Measurements from ENCODE around the gene KNTC1. TPM values are rescaled to one million over a fixed set of nuclear protein-coding genes. Genes with fewer than 3 reads are reported as not detected.
"Not testable (repeated sequence)": the region's sequence is repeated elsewhere in the genome, so short reads cannot be mapped to it uniquely, and the experiment has no call there.

KNTC1 gene
- total and polyA plus RNA-seq, 7 experiments from 2014 or later = 4.0 to 102 (median 30.9) TPM

GRCh38 chr12:122646517-122647217 lies 119.6 kb downstream of the KNTC1 start:
- H3K27me3 ChIP-seq (ENCODE audit: control insufficient read depth in 2 of 2, insufficient read depth in 2 of 2, low read length in 2 of 2) = no peaks in the 10 kb centered on the region
- H3K9me3 ChIP-seq (ENCODE audit: control insufficient read depth in 2 of 3, low read length in 3 of 3) = no peaks in the 10 kb centered on the region
- H3K27ac ChIP-seq (ENCODE audit: low read depth, low read length) = no peak overlapping the region
- peak overlapping the region in 2 of 10 donors; percentile 41 to 46 for H3K4me3 Mint-ChIP-seq
- no peak overlapping the region for H3K4me3 ChIP-seq (ENCODE audit: low read length)
- POLR2A ChIA-PET = interaction anchor here (0.6 kb wide), 1 partner anchor 958 kb away, joined by 3 read pairs; no protein-coding TSS in a partner anchor
- peak; percentile 89 for ATAC-seq
- CTCF ChIA-PET = no interaction called here
- H3K36me3 Mint-ChIP-seq = peaks cover 0 to 9% (median 0%) of the 10 kb centered on the region in 5 donors
- intact Hi-C loops (cut with micrococcal nuclease) = loop anchor here in 1 of 2 donors (5.0 kb wide), 1 partner anchor 86 kb away; the partner anchor contains the start of gene HCAR1
- H3K4me1 ChIP-seq (ENCODE audit: control insufficient read depth in 2 of 2, insufficient read depth in 2 of 2, low read length in 2 of 2) = no peaks in the 10 kb centered on the region
- peaks cover 0 to 3% (median 0%) of the 10 kb centered on the region in 11 donors for H3K9me3 Mint-ChIP-seq
- H3K36me3 ChIP-seq (ENCODE audit: control insufficient read depth in 2 of 3, insufficient read depth in 3 of 3, low read length in 3 of 3) = no peaks in the 10 kb centered on the region
- peaks cover 0 to 11% (median 8%) of the 10 kb centered on the region in 7 donors for H3K4me1 Mint-ChIP-seq
- DNase-seq = peak in 1 of 9 donors; percentile 41
- peak overlapping the region in 2 of 9 donors; percentile 0 to 24 for H3K27ac Mint-ChIP-seq
- H3K27me3 Mint-ChIP-seq = peaks cover 0 to 8% (median 7%) of the 10 kb centered on the region in 5 donors

DNA sequence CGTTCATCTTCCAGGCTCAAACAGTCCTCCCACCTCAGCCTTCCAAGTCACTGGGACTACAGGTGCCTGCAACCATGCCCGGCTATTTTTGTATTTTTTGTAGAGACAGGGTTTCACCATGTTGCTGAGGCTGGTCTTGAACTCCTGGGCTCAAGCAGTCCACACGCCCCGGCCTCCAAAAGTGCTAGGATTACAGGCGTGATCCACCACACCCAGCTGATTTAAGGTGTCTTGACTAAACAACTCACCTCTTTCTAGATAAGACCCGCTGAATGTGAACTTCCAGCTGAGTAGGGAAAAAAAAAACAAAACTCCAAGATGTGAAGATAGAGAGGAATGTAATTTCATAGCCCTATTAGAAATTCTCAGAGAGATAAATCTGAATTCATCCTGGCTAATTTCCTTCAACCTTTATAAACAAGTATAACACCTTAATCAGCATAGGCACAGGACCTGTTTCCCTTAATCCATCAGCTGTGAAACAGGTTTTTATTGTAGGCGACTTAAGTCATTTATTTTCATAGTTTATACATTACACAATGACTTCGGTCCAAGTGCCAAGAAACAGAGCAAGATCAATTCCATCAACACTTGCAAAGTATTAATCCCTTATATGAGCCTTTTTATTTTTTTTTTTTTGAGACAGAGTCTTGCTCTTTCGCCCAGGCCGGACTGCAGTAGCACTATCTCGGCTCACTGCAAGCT lies 124.6 kb downstream of the KNTC1 start:
- Histone ChIP-seq H3K9me3 (ENCODE audit: control insufficient read depth in 2 of 3, low read length in 3 of 3) (no peaks in the 10 kb centered on the region), H3K4me3 (ENCODE audit: low read length) (no peak overlapping the region), H3K27me3 (ENCODE audit: control insufficient read depth in 2 of 2, insufficient read depth in 2 of 2, low read length in 2 of 2) (no peaks in the 10 kb centered on the region), H3K36me3 (ENCODE audit: control insufficient read depth in 2 of 3, insufficient read depth in 3 of 3, low read length in 3 of 3) (no peaks in the 10 kb centered on the region), H3K4me1 (ENCODE audit: control insufficient read depth in 2 of 2, insufficient read depth in 2 of 2, low read length in 2 of 2) (no peaks in the 10 kb centered on the region), H3K27ac (ENCODE audit: low read depth, low read length) (no peak overlapping the region)
- no peak overlapping the region for H3K27ac Mint-ChIP-seq
- ChIA-PET POLR2A (no interaction called here), CTCF (no interaction called here)
- intact Hi-C loops (cut with micrococcal nuclease) = no loop called here
- DNase-seq = no peak
- H3K27me3 Mint-ChIP-seq = peaks cover 0 to 7% (median 4%) of the 10 kb centered on the region in 5 donors
- peaks cover 0 to 11% (median 6%) of the 10 kb centered on the region in 7 donors for H3K4me1 Mint-ChIP-seq
- no peaks in the 10 kb centered on the region for H3K9me3 Mint-ChIP-seq
- no peak overlapping the region for H3K4me3 Mint-ChIP-seq
- ATAC-seq = no peak
- H3K36me3 Mint-ChIP-seq = peaks cover 0 to 3% (median 0%) of the 10 kb centered on the region in 5 donors

- H3K36me3 ChIP-seq (ENCODE audit: control insufficient read depth in 2 of 3, insufficient read depth in 3 of 3, low read length in 3 of 3); H3K36me3 Mint-ChIP-seq; intact Hi-C loops (cut with micrococcal nuclease); H3K4me3 ChIP-seq (ENCODE audit: low read length); H3K27ac ChIP-seq (ENCODE audit: low read depth, low read length); H3K9me3 Mint-ChIP-seq; H3K4me3 Mint-ChIP-seq; POLR2A ChIA-PET; ATAC-seq; DNase-seq; H3K4me1 Mint-ChIP-seq; CTCF ChIA-PET; H3K4me1 ChIP-seq (ENCODE audit: control insufficient read depth in 2 of 2, insufficient read depth in 2 of 2, low read length in 2 of 2); H3K27me3 Mint-ChIP-seq; H3K9me3 ChIP-seq (ENCODE audit: control insufficient read depth in 2 of 3, low read length in 3 of 3); H3K27me3 ChIP-seq (ENCODE audit: control insufficient read depth in 2 of 2, insufficient read depth in 2 of 2, low read length in 2 of 2); H3K27ac Mint-ChIP-seq: not testable (repeated sequence)
These were observed 126.2 kb downstream of the KNTC1 start for GRCh38 chr12:122653291-122653690.

DNA sequence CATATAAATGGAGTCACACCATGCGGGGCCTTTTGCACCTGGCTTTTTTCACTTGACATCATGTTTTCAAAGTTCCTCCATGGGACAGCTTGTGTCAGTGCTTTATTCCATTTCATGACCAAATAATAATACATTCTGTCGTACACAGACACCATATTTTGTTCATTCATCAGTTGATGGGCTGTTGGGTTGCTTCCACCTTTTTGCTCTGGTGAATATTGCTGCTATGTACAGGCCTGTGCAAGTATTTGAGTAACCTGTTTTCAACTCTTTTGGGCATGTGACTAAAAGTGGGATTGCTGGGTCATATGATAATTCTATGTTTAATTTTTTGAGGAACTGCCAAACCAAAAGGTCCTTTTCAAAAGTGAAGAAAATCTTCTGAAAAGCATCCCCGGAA lies 129.2 kb downstream of the KNTC1 start:
- Histone ChIP-seq H3K27me3 (ENCODE audit: control insufficient read depth in 2 of 2, insufficient read depth in 2 of 2, low read length in 2 of 2) (no peaks in the 10 kb centered on the region), H3K4me3 (ENCODE audit: low read length) (no peak overlapping the region), H3K27ac (ENCODE audit: low read depth, low read length) (no peak overlapping the region), H3K36me3 (ENCODE audit: control insufficient read depth in 2 of 3, insufficient read depth in 3 of 3, low read length in 3 of 3) (no peaks in the 10 kb centered on the region), H3K9me3 (ENCODE audit: control insufficient read depth in 2 of 3, low read length in 3 of 3) (no peaks in the 10 kb centered on the region), H3K4me1 (ENCODE audit: control insufficient read depth in 2 of 2, insufficient read depth in 2 of 2, low read length in 2 of 2) (no peaks in the 10 kb centered on the region)
- H3K27ac Mint-ChIP-seq = no peak overlapping the region
- H3K4me3 Mint-ChIP-seq = no peak overlapping the region
- H3K4me1 Mint-ChIP-seq = peaks cover 0 to 4% (median 0%) of the 10 kb centered on the region in 7 donors
- H3K36me3 Mint-ChIP-seq = peaks cover 0 to 4% (median 0%) of the 10 kb centered on the region in 5 donors
- intact Hi-C loops (cut with micrococcal nuclease) = no loop called here
- no peak for DNase-seq
- POLR2A ChIA-PET = no interaction called here
- no peaks in the 10 kb centered on the region for H3K9me3 Mint-ChIP-seq
- ATAC-seq = no peak
- no peaks in the 10 kb centered on the region for H3K27me3 Mint-ChIP-seq
- CTCF ChIA-PET = no interaction called here

GRCh38 chr12:122659579-122659978 lies 132.5 kb downstream of the KNTC1 start:
- intact Hi-C loops (cut with micrococcal nuclease) = no loop called here
- H3K27ac Mint-ChIP-seq = no peak overlapping the region
- POLR2A ChIA-PET = no interaction called here
- CTCF ChIA-PET = no interaction called here
- Histone ChIP-seq H3K9me3 (ENCODE audit: control insufficient read depth in 2 of 3, low read length in 3 of 3) (no peaks in the 10 kb centered on the region), H3K4me1 (ENCODE audit: control insufficient read depth in 2 of 2, insufficient read depth in 2 of 2, low read length in 2 of 2) (no peaks in the 10 kb centered on the region), H3K27ac (ENCODE audit: low read depth, low read length) (no peak overlapping the region), H3K27me3 (ENCODE audit: control insufficient read depth in 2 of 2, insufficient read depth in 2 of 2, low read length in 2 of 2) (no peaks in the 10 kb centered on the region), H3K36me3 (ENCODE audit: control insufficient read depth in 2 of 3, insufficient read depth in 3 of 3, low read length in 3 of 3) (no peaks in the 10 kb centered on the region), H3K4me3 (ENCODE audit: low read length) (no peak overlapping the region)
- H3K27me3 Mint-ChIP-seq = no peaks in the 10 kb centered on the region
- no peak for DNase-seq
- H3K4me1 Mint-ChIP-seq = peaks cover 0 to 5% (median 0%) of the 10 kb centered on the region in 7 donors
- no peak overlapping the region for H3K4me3 Mint-ChIP-seq
- no peaks in the 10 kb centered on the region for H3K9me3 Mint-ChIP-seq
- H3K36me3 Mint-ChIP-seq = peaks cover 0 to 5% (median 0%) of the 10 kb centered on the region in 5 donors
- ATAC-seq = peak; percentile 64

GRCh38 chr12:122661246-122661645 lies 134.2 kb downstream of the KNTC1 start:
- Mint-ChIP-seq H3K4me1 (peaks cover 0 to 5% (median 0%) of the 10 kb centered on the region in 7 donors), H3K4me3 (no peak overlapping the region), H3K36me3 (peaks cover 0 to 5% (median 0%) of the 10 kb centered on the region in 5 donors), H3K9me3 (no peaks in the 10 kb centered on the region), H3K27ac (no peak overlapping the region), H3K27me3 (no peaks in the 10 kb centered on the region)
- ATAC-seq = no peak
- H3K4me3 ChIP-seq (ENCODE audit: low read length) = no peak overlapping the region
- H3K27me3 ChIP-seq (ENCODE audit: control insufficient read depth in 2 of 2, insufficient read depth in 2 of 2, low read length in 2 of 2) = no peaks in the 10 kb centered on the region
- H3K4me1 ChIP-seq (ENCODE audit: control insufficient read depth in 2 of 2, insufficient read depth in 2 of 2, low read length in 2 of 2) = no peaks in the 10 kb centered on the region
- ChIA-PET CTCF (no interaction called here), POLR2A (no interaction called here)
- no peaks in the 10 kb centered on the region for H3K36me3 ChIP-seq (ENCODE audit: control insufficient read depth in 2 of 3, insufficient read depth in 3 of 3, low read length in 3 of 3)
- no peaks in the 10 kb centered on the region for H3K9me3 ChIP-seq (ENCODE audit: control insufficient read depth in 2 of 3, low read length in 3 of 3)
- intact Hi-C loops (cut with micrococcal nuclease) = no loop called here
- H3K27ac ChIP-seq (ENCODE audit: low read depth, low read length) = no peak overlapping the region
- DNase-seq = no peak
